DND-41 (cell line): ENCODE data around the gene ALKAL2.

ENCODE experiments used
- ATAC-seq: fragments of 200-7000 bp; cut with Tn5 transposase; 3 replicates; pipeline ENCODE4 v1.9.1; 2021; ENCODE audit warnings: low read depth; ENCODE audit not compliant: insufficient read depth
- DNase-seq: peaks from one replicate; pipeline ENCODE4 v3.0.0-alpha.2; 2020
- H2AFZ ChIP-seq: 2 replicates; pipeline ENCODE4 v1.6.0; 2012; ENCODE audit warnings: low read depth, low read length
- H3K27ac ChIP-seq: 2 replicates; pipeline ENCODE4 v1.5.1; 2012; ENCODE audit warnings: low read length, inconsistent platforms
- H3K27me3 ChIP-seq: fragments of 200-600 bp; sonication (generic); 2 replicates; pipeline ENCODE4 v1.6.0; 2012; ENCODE audit warnings: low read length, mild to moderate bottlenecking, inconsistent platforms; ENCODE audit not compliant: insufficient read depth, poor library complexity
- H3K36me3 ChIP-seq: 2 replicates; pipeline ENCODE4 v1.5.1; 2012; ENCODE audit warnings: low read length, inconsistent platforms; ENCODE audit not compliant: insufficient read depth
- H3K4me1 ChIP-seq: 2 replicates; pipeline ENCODE4 v1.5.1; 2012; ENCODE audit warnings: mild to moderate bottlenecking, low read length; ENCODE audit not compliant: insufficient read depth
- H3K4me2 ChIP-seq: 2 replicates; pipeline ENCODE4 v1.6.0; 2012; ENCODE audit warnings: mild to moderate bottlenecking, moderate library complexity, low read length, inconsistent platforms; ENCODE audit not compliant: insufficient read depth
- H3K4me3 ChIP-seq, 2 experiments: fragments of 200-600 bp in 1 of 2; shearing (Covaris generic) in 1 of 2; 2 replicates each; pipeline ENCODE4 v1.5.1; 2012 to 2016; ENCODE audit warnings: inconsistent platforms in 2 of 2, low read length in 2 of 2, mild to moderate bottlenecking in 2 of 2, low read depth in 1 of 2, moderate library complexity in 1 of 2
- H3K79me2 ChIP-seq: 2 replicates; pipeline ENCODE4 v1.6.0; 2012; ENCODE audit warnings: low read length, inconsistent platforms; ENCODE audit not compliant: insufficient read depth
- H3K9ac ChIP-seq: 2 replicates; pipeline ENCODE4 v1.6.0; 2012; ENCODE audit warnings: low read depth, mild to moderate bottlenecking, inconsistent platforms, low read length, moderate library complexity
- H3K9me3 ChIP-seq: 2 replicates; pipeline ENCODE4 v1.5.1; 2012; ENCODE audit warnings: low read length, moderate library complexity, mild to moderate bottlenecking, inconsistent platforms; ENCODE audit not compliant: insufficient read depth, severe bottlenecking
- H4K20me1 ChIP-seq: 2 replicates; pipeline ENCODE4 v1.6.0; 2012; ENCODE audit warnings: low read length; ENCODE audit not compliant: insufficient read depth
- CTCF ChIP-seq: IDR thresholded peaks from 2 replicates; pipeline ENCODE4 v1.5.1; 2012; ENCODE audit warnings: borderline replicate concordance, low read length, moderate library complexity, mild to moderate bottlenecking; ENCODE audit not compliant: poor library complexity, severe bottlenecking; ENCODE audit errors: extremely low read depth
- EZH2 ChIP-seq: IDR thresholded peaks from 3 replicates; pipeline ENCODE4 v1.6.1; 2012; ENCODE audit warnings: borderline replicate concordance, low read depth, mild to moderate bottlenecking, moderate library complexity, low read length, inconsistent platforms; ENCODE audit not compliant: severe bottlenecking

ALKAL2 gene

GRCh38 chr2:295090-295489 is 7.2 kb upstream of the ALKAL2 start:
- DNase-seq = no peak
- no peak overlapping the region for H3K4me2 ChIP-seq
- H3K27ac ChIP-seq = no peak overlapping the region
- no peak for ATAC-seq
- TF ChIP-seq CTCF (no peak), EZH2 (no peak)
- peaks cover 4% of the 10 kb centered on the region; the same call in 1 of the 2 replicates for H3K36me3 ChIP-seq
- H3K4me3 ChIP-seq = no peak overlapping the region
- no peaks in the 10 kb centered on the region for H3K27me3 ChIP-seq
- no peak overlapping the region for H2AFZ ChIP-seq
- H3K4me1 ChIP-seq = no peaks in the 10 kb centered on the region
- H3K79me2 ChIP-seq = no peaks in the 10 kb centered on the region
- no peaks in the 10 kb centered on the region for H3K9me3 ChIP-seq
- H4K20me1 ChIP-seq = no peaks in the 10 kb centered on the region
- H3K9ac ChIP-seq = no peak overlapping the region

GRCh38 chr2:290090-290722 is 2.3 kb upstream of the ALKAL2 start:
- Histone ChIP-seq H2AFZ (no peak overlapping the region), H4K20me1 (0 out of 2 replicates have a peak, but pooled peaks cover 4% of the 10 kb centered on the region), H3K4me3 (no peak overlapping the region), H3K27ac (no peak overlapping the region), H3K36me3 (peaks cover 4% of the 10 kb centered on the region; the same call in 1 of the 2 replicates), H3K27me3 (no peaks in the 10 kb centered on the region), H3K79me2 (no peaks in the 10 kb centered on the region), H3K9me3 (no peaks in the 10 kb centered on the region), H3K9ac (no peak overlapping the region), H3K4me2 (no peak overlapping the region), H3K4me1 (no peaks in the 10 kb centered on the region)
- DNase-seq (no peak), ATAC-seq (no peak)
- TF ChIP-seq CTCF = no peak
- TF ChIP-seq EZH2 = no peak

DNA sequence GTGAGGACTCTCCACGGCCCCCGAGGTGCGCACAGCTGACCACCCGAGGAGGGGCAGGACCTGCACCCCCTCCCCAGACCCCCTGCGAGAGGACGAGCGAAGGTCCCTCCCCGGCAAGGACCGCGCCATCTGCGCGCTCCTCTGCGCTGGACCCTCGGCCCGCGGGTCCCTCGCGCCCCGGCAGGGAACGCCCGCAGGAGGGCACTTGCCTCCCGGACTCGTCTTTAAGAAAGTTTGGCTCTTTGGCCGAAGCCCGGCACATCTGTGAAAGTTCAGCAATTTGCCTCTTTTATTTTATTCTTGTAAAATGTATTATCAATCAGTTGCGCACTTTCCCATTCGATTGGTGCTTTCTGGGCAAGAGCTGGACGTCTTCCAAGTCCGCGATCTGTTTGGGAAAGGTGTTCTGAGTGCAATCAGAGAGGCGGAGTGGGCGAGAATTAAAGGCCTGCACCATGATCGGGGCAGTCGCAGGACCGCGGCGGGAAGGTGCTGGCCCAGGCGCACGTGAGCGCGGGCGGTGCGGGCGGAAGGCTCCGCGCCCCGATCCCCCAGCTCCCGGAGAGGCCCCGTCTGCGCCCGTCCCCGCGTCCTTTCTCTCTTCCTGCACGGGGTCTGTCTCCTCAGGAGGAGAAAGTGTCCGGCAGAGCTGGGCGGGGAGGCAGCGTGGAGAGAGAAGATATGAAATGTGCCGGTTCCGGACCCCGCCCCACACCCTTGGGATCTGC is 1.6 kb upstream of the ALKAL2 start:
- ATAC-seq (no peak), DNase-seq (no peak)
- H3K9ac ChIP-seq = no peak overlapping the region
- H3K27ac ChIP-seq = no peak overlapping the region
- no peak overlapping the region for H3K4me2 ChIP-seq
- 0 out of 2 replicates have a peak, but pooled peaks cover 4% of the 10 kb centered on the region for H4K20me1 ChIP-seq
- H3K4me3 ChIP-seq = no peak overlapping the region
- H3K9me3 ChIP-seq = no peaks in the 10 kb centered on the region
- H3K27me3 ChIP-seq = no peaks in the 10 kb centered on the region
- H2AFZ ChIP-seq = no peak overlapping the region
- no peaks in the 10 kb centered on the region for H3K4me1 ChIP-seq
- TF ChIP-seq CTCF = no peak
- no peak for TF ChIP-seq EZH2
- peaks cover 4% of the 10 kb centered on the region; the same call in 1 of the 2 replicates for H3K36me3 ChIP-seq
- H3K79me2 ChIP-seq = no peaks in the 10 kb centered on the region
